ENCODE measurements around the gene RGS13.
A peak's percentile ranks its signal among the peaks of the same experiment; 100 is the strongest.

The RGS13 gene, protein sequence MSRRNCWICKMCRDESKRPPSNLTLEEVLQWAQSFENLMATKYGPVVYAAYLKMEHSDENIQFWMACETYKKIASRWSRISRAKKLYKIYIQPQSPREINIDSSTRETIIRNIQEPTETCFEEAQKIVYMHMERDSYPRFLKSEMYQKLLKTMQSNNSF

DNA sequence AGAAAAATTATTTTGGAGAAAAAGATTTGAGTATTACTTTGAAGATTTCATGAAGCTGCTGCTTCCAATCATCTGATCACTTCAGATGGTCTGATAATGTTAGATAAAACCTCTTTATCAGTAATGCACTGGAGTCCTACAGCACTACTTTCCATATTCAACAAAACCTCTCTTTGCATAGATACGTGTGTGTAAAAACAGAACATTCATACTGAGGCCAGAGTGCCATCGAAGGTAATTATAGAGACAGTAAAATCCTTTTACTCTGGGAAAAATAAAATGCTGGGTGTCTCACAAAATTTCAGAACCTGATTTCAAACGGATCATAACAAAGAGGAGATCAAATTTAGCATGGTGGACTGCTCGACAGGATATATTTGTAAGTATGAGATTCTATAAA, at the start of gene RGS13:
Gene RGS13 (plus strand): TSS at position 209 of the 400 bp plus-strand sequence. CDS start 8,188 bp downstream, outside the sequence.
- no peak for DNase-seq

DNA sequence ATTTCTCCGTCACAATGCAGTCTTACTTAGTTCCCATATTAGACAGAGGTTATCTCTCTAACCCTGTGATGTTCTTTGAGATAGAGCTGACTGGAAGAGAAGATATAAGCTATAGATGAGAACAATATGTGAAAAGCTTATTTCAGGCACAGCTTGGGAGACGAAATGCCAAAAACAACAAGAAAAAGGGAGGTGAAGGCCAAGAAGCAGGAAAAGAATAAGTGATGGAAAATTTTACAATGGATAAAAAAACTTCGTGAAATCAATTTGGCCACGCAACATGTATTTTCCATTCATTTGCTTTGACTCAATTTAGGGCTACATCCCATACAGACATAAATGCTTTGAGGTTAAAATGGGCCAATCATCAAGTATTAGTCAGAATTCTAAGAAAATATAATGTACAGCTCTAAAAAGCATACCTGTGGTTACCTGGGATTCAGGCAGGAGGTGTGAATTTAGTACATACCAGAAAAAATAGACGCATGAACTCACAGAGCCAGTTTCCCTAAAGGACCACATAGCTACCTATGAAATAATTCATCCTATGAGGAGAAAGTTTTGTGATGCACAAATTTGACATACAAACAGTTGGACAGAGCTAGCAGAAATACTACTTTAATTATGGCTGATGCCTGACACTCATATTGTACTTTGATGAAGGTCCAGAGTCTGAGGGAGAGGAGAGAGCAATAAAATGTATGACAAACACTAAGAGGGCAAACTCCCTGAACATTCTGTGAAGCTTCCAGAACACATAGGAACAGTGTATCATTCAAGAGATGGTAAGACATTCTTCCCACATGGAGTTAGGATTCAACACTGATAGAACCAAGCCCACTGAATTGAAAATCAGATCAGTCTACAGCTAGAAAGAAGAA, 48.3 kb upstream of the RGS13 start:
- no peak for DNase-seq

DNA sequence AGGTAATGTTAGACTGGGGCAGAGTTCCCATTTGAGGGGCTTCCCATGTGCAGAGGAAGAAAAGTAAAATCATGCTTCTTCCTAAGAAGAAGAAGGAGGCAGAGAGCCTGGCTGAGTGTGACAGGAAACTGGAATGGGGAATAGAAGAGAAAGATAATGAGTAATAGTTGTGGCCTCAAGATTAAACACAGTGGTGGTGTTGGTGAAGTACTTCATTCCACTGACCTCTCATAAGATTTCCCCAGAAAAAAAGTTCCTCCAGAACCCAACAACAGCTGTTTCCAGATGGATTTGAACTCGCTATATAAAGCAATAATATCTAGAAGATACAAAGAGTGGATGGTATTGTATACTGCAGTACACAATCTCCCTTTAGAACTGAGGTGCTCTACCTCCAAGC, 47.4 kb upstream of the RGS13 start:
- peak; percentile 24 for DNase-seq

DNA sequence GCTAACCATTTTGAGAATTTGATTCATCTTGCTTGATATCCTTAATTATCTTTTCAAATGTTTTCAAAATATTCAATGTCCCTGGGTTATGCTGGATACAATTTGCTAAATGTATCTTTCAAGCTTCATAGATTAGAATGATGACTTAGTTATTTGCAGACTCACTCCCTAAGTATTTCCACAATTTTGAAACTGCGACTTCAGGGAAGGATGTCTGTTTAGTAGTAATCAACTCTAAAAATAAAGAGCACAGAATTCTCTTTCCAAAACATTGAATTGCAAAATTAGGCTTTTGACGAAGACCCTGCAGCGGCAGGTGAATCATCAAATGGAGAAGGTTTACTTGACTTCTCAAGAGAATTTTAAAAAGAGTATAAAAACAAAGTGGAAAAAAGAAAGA, 46.1 kb upstream of the RGS13 start:
- DNase-seq, result peak; percentile 21

DNA sequence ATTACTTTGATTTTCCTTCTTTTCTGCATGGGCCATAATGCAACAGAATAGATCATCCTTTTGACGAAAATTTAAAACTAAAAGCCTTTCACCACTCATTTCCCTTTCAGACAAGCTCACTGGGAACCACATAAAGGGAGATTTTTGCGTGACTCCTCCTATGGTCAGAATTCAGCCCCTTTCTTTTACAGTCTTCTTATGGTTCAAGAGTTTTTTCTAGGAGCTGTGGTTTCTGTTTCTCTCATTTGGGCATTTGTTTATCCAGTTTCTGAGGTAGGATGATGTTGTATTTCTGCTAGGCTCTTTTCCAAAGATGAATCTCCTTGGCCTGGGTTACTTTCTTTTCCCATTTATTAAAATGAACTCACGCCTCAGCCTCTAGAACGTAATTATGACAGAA, 43.4 kb upstream of the RGS13 start:
- no peak for DNase-seq

DNA sequence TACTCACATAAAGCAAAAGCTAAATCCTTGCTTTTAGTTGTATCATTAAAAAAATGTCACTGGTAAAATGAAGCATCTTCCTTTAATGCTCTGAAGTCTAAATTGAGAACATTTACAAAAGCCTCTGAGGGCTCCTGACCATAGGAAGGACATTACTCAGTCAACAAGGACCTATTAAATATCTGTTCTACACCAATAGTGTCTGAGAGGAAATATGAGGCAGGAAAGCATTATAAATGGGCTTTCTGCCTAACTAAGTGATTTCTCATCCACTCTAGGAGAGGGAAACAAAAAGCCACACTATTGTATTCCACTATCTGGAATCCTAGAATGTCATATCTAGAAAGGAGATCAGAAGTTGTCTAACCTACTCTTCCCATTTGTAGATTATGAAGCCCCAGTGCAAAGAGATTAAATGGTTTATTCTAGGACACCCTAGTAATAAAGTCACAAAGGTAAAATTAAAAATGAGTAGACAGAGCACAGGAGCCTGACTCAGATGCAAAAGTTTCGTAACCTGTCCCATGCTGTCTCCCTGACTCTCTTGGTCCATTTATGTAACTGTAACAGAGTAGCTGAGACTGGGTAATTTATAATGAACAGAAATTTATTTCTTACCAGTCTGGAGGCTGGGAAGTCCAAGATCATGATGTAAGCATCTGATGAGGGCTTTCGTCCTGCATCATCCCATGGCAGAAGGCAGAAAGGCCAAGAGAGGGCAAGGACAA, 42.8 kb upstream of the RGS13 start:
- peak; percentile 22 for DNase-seq

DNA sequence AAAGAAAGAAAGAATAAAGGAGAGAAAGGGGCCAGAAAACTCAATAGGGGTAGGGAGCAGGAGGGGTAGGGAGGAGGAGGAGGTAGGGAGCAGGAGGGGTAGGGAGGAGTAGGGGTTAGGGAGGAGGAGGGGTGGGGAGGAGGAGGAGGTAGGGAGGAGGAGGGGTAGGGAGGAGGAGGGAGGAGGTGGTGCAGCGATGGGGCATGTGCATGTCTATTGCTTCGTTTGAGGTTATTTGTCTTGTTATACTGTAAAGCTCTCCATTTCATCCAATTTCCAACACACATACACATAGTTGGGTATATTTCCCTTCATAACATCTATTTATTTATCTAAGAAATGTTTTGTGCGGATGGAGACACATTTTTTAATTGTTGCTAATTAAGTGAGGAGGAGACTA, 40.6 kb upstream of the RGS13 start:
- no peak for DNase-seq

DNA sequence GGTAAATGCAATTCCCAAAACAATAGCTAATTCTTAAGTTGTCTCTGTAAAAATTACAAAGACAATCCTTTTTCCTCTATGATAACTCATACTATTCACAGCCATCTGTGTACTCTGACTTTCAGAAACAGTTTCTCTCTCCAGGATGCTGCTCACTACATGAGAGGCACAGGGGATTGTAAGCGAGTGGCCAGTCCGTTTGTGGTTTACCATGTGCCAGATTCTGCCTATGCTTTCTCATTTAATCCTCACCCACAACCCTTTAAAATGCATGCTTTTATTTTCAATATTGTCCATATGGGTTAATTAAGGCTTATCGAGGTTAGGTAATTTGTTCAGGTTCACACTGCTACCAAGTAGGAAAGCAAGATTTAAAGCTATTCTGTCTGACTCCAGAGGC, 37.4 kb upstream of the RGS13 start:
- DNase-seq, result no peak

DNA sequence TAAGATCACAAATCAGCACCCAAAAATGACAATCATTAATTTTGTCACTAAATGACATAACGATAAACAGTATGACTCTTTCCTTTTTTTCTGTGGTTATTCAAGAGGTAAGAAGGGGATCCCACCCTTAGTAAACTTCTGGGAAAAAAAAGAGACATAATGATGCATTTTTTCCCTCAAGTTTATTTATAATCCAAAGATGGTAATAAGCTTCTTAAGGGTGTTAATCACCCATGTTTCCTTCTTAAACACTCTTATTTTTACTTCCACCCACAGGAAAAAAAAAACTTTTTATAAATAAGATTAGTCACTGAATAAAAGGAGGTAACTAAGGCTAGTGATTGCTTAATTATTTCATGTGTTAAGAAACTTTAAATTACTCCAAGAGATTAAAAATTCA, 35.7 kb upstream of the RGS13 start:
- no peak for DNase-seq

DNA sequence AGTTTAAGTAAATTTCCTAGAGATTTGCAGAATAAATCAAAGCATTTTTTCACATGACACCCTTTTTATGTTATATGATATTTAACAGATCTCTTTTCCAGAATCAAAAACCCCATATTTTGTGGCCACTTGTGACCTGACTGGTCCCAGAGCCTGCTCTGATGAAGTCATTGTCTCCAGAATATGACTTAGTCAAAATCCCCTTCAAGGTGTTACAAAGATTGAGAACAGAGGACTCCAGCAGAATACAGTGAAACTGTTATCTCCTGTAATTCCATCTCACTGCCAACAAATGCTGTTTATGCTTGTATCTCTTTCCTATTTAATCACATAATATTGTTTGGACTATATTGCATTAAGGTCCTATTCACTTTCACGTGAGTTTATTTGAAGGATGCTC, 34.8 kb upstream of the RGS13 start:
- no peak for DNase-seq

DNA sequence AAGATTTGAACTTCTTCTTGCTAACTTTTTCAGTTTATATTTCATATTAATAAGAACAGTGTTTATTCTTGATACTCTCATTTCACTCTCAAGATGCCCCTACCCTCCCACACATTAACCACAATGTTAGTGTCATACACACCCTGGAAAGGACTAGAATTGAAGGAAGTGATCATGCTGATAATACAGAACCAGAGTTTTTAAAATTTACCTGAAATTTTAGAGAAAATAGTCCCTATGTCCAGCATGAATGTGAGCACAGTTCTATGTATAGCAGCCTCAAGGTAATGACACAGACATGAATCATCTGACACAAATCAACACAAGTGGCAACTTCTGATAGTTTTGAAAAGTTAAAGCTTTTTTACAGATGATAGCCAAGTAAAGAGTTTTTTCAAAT, 34.4 kb upstream of the RGS13 start:
- DNase-seq, result peak; percentile 14

DNA sequence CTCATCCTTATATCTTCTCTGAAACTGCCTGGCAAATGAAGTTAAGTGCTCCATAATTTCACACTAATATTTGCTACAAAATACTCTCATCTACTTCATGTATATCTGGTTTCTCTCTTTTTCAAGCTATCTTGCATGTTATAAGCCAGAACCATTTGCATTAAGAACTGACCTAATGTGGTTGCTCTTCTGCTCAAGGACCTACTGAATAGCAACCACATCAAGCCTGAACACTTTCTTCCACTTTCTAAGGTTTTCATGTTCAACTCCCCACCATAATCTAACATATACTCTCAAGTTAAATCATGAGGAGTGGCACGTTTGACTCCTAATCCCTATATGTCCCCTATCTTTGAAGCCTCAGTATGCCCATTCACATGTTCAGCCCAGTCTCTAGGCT, 33.2 kb upstream of the RGS13 start:
- no peak for DNase-seq

DNA sequence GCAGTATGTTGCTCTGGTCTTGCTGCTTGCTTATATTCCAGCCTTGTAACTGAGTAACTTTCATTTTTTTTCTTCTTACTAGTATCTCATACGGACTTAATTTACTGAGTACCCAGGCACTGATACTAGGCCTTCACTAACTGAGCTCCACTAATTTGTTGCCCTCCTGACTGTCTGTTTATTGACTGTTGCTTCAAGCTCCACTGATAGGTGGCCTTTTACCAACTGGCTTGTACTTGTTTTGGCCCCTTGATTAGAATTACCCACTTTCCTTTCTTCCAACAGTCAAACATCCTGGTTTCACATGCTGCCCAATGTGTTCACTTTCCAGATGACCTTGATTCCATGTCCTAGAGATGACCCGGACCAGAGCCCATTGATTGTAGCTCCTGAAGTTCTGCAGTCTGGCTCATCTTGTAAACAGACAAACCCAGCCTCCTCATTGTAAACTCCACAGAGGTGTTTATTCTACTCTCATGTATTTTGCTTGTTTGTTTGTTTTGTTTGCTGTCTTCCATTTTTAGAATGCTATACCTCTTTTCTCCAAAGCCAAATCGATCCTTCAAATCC, 32.6 kb upstream of the RGS13 start:
- DNase-seq, result no peak

DNA sequence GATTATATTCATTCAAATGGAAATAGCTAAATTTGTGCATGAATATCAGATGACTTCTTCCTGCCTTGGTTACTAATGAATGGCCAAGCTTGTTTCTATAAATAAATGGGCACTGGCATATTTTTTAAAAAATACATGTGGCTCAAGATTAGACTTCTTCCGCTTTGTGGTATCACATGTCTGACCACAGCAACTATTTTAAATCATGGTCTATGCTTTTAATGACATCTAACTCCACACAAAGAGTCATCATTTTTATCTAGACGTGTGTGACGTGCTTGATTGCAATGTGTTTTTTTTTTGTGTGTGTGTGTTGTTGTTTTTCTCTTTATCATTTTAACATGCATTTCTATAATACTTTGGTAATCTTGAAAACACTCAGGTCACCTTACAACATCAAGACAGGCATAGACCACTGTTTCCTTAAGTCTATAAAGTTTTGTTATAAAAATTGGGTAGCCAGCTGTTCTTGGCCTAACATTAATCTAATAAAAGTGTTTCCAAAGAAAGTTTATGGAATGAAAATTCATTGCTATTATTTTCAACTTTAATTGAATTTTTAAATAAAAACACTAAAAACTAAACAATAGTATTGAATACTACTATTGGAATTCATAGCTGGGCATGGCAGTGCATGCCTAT, 30.8 kb upstream of the RGS13 start:
- DNase-seq, result no peak

DNA sequence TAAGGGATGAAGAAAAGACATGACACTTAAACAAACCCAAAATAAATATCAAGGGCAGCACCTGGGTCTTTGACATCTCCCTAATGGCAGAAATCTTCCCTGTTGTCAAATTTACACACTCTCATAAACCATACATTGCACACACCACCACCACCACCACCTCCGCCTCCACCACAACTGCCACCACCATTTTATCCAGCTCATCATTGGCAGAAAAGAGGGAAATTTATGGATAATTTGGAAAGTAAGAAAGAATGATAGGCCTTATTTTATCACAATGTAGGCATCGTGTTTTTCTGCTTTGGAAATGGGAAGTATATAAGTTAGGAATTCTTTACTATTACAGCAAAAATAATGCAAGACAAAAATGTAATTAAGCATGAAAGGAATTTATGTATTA, 27.3 kb upstream of the RGS13 start:
- DNase-seq, result no peak

DNA sequence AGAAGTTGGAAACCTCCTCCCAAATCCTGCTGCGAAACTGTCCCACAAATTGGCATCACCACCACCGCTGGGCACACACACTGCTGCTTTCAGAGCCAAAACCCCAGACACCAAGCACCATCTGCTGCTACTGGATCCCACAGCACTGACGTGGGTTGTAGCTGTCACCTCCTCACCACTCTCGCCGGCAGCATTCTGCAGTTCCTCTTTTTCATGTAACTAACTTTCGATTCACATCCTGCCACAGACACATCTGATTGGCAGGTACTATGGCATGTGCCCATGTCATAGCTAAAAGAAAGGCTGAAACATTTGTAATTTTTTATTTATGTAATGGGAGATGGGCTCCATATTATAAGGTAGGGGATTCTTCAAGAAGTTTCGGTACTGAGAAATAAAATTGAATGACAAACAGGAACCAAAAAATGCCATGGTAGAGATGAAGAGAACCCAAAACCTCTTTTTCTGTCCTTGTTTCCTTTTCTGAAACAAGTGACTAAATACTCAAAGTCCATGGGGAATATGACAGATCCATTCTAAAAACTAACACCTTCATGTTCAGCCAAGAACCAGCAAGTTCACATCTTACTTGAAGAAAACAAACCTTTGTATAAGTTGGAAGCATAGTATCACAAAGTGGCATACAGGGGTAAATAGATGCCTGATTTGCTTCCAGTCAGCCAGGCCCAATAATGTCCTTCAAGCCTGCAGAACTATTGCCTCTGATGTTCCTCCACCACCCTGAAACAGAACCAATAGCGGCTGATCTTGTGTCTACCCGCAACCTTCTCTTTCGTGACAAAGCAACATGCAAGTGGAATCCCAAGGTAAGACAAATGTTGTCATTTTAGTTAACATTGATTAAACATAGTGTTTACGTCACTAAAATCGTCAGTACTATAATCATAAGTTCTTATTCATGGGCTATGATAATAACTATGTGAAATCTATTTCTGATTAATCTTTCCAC, 26.6 kb upstream of the RGS13 start:
- no peak for DNase-seq

DNA sequence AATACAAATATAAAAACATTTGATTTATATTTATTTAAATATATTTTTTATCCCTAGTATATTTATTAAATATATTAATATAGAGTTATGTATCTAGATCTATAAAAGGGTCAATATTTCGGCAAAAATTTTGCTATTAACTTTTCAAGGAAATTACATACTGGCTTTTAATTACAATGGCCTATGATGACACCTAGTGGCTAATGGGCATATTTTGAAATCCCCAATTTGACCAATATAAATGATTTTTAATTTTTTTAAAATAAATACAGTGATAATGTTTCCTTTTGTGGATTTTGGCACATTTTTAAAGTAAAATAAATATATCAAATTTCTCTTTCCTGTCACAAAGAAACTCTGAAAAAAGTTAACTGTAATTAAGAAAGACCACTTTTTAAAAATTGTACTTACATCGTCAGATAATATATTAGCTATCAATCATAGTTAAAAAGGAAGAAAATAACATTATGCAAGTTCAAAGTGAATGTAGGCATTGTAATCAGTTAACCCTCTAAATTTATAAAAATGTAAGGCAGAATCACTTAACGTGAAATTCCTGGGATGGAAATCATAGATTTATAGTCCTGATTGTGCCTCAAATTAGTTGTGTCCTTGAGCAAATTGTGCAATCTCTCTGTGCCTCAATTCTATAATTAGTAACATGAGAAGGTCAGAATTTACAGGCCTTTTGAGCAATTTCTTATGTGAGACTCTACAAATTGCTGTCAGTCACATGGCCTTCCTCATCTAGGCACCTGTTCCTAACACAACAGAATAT, 25.6 kb upstream of the RGS13 start:
- DNase-seq, result peak; percentile 13

DNA sequence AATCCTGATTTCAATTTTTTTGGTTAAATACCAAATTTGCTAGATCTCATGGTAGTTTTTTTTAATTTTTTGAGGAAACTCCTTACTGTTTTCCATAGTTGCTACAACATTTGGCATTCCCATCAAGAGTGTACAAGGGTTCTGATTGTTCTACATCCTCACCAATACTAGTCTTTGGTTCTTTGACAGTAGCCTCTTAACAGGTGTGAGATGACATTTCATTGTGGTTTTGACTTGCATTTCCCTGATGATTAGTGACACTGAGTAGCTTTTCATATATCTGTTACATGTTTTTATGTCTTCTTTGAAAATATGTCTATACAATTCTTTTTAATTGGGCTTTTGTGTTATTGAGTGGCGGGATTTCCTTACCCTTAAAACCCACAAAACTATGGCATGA, 20.9 kb upstream of the RGS13 start:
- DNase-seq, result no peak

DNA sequence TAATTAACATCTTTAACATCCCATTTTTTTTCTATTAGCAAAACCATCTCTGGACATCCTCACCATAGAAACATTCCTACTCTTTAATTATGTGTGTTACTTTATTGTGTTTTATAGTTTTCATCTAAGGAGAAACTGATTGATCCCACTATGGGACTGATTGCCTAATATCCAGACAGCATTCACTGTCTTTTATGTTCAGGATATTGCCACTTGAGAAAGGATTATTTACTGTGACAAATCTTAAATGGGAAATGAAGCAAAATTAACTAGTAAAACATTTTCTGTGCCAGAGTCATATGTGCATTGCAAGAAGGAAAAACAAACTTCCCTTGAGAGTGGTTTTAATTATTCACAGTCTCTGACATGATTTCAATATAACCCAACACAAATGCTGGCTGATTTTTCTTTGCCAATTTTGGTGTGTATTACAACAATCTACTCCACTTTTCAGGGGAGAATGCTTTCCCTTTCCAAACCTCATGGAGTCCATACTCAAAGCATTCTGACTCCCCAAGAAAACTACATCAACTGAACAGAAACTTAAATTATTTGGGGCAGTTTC, 15.8 kb upstream of the RGS13 start:
- DNase-seq, result no peak

DNA sequence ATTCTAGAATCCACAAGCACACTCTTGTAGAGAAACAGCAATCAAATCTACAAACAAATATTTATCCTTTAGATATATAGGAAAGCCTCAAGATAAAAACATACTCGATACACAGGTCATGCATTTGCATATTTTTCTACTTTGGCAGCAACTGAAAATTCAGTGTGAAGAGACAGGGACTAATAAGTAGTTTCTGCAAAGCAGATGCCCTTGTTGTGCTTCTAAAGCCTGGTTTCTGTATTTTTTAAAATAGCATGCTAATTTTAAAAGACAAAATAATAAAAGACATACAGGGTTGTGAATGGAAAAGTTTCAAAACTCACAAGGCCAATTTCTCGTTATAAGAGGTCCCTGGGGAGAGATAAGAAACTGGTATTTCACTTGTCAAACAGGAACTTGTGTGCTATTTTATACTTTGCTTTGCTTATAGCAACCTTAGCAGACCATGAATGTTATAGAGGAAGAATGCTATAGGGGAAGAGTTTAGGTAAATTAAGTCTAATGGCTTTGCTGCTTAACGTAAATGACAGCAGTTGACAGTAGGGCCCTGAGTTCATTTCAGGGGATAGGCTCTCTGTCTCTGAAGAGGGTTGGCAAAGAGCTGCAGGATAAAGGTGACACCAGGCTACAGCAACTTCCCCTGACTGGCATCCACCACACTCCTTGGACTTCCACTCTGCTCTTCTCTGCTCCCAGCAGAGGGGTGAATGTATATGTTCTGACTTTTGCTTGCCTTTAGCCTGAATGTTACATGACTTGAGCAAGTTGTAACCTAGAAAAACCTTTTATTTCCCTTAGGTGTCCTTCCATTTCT, 9.4 kb upstream of the RGS13 start:
- no peak for DNase-seq
